Hepatocyte (in vitro differentiated cells): ENCODE measurements around the gene FCHSD2. TPM values are rescaled to one million over a fixed set of nuclear protein-coding genes. Genes with fewer than 3 reads are reported as not detected.
"Not testable (repeated sequence)": the region's sequence is repeated elsewhere in the genome, so short reads cannot be mapped to it uniquely, and the experiment has no call there.

Experiments used
- DNase-seq: peaks from one replicate; pipeline ENCODE4 v3.0.0-alpha.2; 2016; ENCODE audit warnings: low spot score
- H2AFZ ChIP-seq: fragments of 200-600 bp; sonication (generic); 2 replicates; pipeline ENCODE4 v1.6.0; 2016; ENCODE audit warnings: antibody characterized with exemption, mild to moderate bottlenecking
- H3K27ac ChIP-seq: fragments of 200-600 bp; sonication (generic); 2 replicates; pipeline ENCODE4 v1.5.1; 2016; ENCODE audit warnings: mild to moderate bottlenecking
- H3K27me3 ChIP-seq: fragments of 200-600 bp; sonication (generic); 2 replicates; pipeline ENCODE4 v1.6.1; 2016
- H3K36me3 ChIP-seq: fragments of 200-600 bp; sonication (generic); replicated peaks from 2 replicates; pipeline ENCODE4 v1.5.1; 2016; ENCODE audit warnings: low read depth; ENCODE audit not compliant: insufficient read depth
- H3K4me1 ChIP-seq: fragments of 200-600 bp; sonication (generic); 2 replicates; pipeline ENCODE4 v1.5.1; 2016; ENCODE audit warnings: mild to moderate bottlenecking, moderate library complexity; ENCODE audit not compliant: insufficient read depth
- H3K4me2 ChIP-seq: fragments of 200-600 bp; sonication (generic); 2 replicates; pipeline ENCODE4 v1.6.0; 2016
- H3K4me3 ChIP-seq: fragments of 200-600 bp; sonication (generic); 2 replicates; pipeline ENCODE4 v1.5.1; 2016; ENCODE audit warnings: mild to moderate bottlenecking
- H3K79me2 ChIP-seq: fragments of 200-600 bp; sonication (generic); 2 replicates; pipeline ENCODE4 v1.6.0; 2017; ENCODE audit warnings: mild to moderate bottlenecking
- H3K9me2 ChIP-seq: fragments of 200-600 bp; sonication (generic); replicated peaks from 2 replicates; pipeline ENCODE4 v1.6.0; 2017; ENCODE audit warnings: mild to moderate bottlenecking; ENCODE audit not compliant: insufficient read depth
- H3K9me3 ChIP-seq: fragments of 200-600 bp; sonication (generic); 2 replicates; pipeline ENCODE4 v1.5.1; 2016; ENCODE audit warnings: low read depth, mild to moderate bottlenecking
- H4K20me1 ChIP-seq: fragments of 200-600 bp; sonication (generic); 2 replicates; pipeline ENCODE4 v1.6.0; 2016; ENCODE audit warnings: mild to moderate bottlenecking; ENCODE audit not compliant: insufficient read depth, poor library complexity, severe bottlenecking
- CTCF ChIP-seq: fragments of 200-600 bp; sonication (generic); IDR thresholded peaks from 2 replicates; pipeline ENCODE4 v1.5.1; 2016; ENCODE audit warnings: antibody characterized with exemption, mild to moderate bottlenecking; ENCODE audit not compliant: poor library complexity
- EZH2 ChIP-seq: fragments of 200-600 bp; sonication (generic); IDR thresholded peaks from 2 replicates; pipeline ENCODE4 v1.6.1; 2016; ENCODE audit warnings: antibody characterized with exemption, mild to moderate bottlenecking, borderline replicate concordance
- EZH2phosphoT487 ChIP-seq: fragments of 200-600 bp; sonication (generic); IDR thresholded peaks from one replicate; pipeline ENCODE4 v1.6.1; 2018; ENCODE audit warnings: antibody characterized with exemption, mild to moderate bottlenecking, low read depth, moderate library complexity; ENCODE audit not compliant: unreplicated experiment, severe bottlenecking
- WGBS: methylation state at CpG from one replicate; pipeline ENCODE4 v1.1.6; 2016; ENCODE audit warnings: low lambda C conversion rate; ENCODE audit errors: missing lambda C conversion rate; 5-methylcytosine and 5-hydroxymethylcytosine counted together
- polyA plus RNA-seq: library from polyadenylated mRNA; unstranded; fragments of >200 nt; fragmentation: Nextera tagmentation; extraction: Ambion mirVana; gene quantifications from 2 replicates; pipeline ENCODE4 v1.2.1, GENCODE V29; 2016
- total RNA-seq: library from RNA; depleted of rRNA; stranded (reverse); fragments of >200 nt; gene quantifications from 2 replicates; pipeline ENCODE4 v1.2.3, GENCODE V29; 2014

FCHSD2 gene
- total and polyA plus RNA-seq, 2 experiments from 2014 or later, result 9.1 to 13.1 TPM

- DNase-seq, result no peak
- Histone ChIP-seq H3K36me3 (no peaks in the 10 kb centered on the region), H3K4me2 (no peak overlapping the region), H3K4me3 (no peak overlapping the region), H3K9me2 (no peaks in the 10 kb centered on the region), H3K27ac (peak overlapping the region; percentile 6), H4K20me1 (no peaks in the 10 kb centered on the region), H3K4me1 (no peaks in the 10 kb centered on the region), H3K27me3 (no peaks in the 10 kb centered on the region), H3K9me3 (no peaks in the 10 kb centered on the region), H3K79me2 (peaks cover 7% of the 10 kb centered on the region), H2AFZ (no peak overlapping the region)
- TF ChIP-seq EZH2 (no peak), EZH2phosphoT487 (no peak), CTCF (no peak)
- WGBS, result 74% methylated on average over 3 of the region's 3 CpGs
Measured at GRCh38 chr11:73034331-73034730, 107.8 kb downstream of the FCHSD2 start.

- Histone ChIP-seq H3K9me3 (no peaks in the 10 kb centered on the region), H3K79me2 (peaks cover 7% of the 10 kb centered on the region), H4K20me1 (no peaks in the 10 kb centered on the region), H3K4me3 (no peak overlapping the region), H3K36me3 (no peaks in the 10 kb centered on the region), H3K27ac (no peak overlapping the region), H3K4me2 (no peak overlapping the region), H2AFZ (no peak overlapping the region), H3K4me1 (no peaks in the 10 kb centered on the region), H3K9me2 (no peaks in the 10 kb centered on the region), H3K27me3 (no peaks in the 10 kb centered on the region)
- TF ChIP-seq EZH2phosphoT487 (no peak), CTCF (no peak), EZH2 (no peak)
- 98% methylated on average over 3 of the region's 3 CpGs for WGBS
- DNase-seq, result no peak
Measured at GRCh38 chr11:73030130-73030529, 112.0 kb downstream of the FCHSD2 start.

- H4K20me1 ChIP-seq, result no peaks in the 10 kb centered on the region
- H3K27ac ChIP-seq, result no peak overlapping the region
- no peaks in the 10 kb centered on the region for H3K36me3 ChIP-seq
- H2AFZ ChIP-seq, result no peak overlapping the region
- no peak overlapping the region for H3K4me3 ChIP-seq
- H3K4me1 ChIP-seq, result no peaks in the 10 kb centered on the region
- WGBS, result 94% methylated on average over 2 of the region's 2 CpGs
- H3K79me2 ChIP-seq, result peaks cover 13% of the 10 kb centered on the region
- TF ChIP-seq EZH2, result no peak
- TF ChIP-seq EZH2phosphoT487, result no peak
- TF ChIP-seq CTCF, result no peak
- H3K4me2 ChIP-seq, result no peak overlapping the region
- H3K9me3 ChIP-seq, result peaks cover 5% of the 10 kb centered on the region
- H3K9me2 ChIP-seq, result no peaks in the 10 kb centered on the region
- no peaks in the 10 kb centered on the region for H3K27me3 ChIP-seq
- DNase-seq, result no peak
Measured at GRCh38 chr11:73029403-73029802, 112.7 kb downstream of the FCHSD2 start.

GRCh38 chr11:73028611-73029010, 113.5 kb downstream of the FCHSD2 start:
- H3K9me3 ChIP-seq, result peaks cover 7% of the 10 kb centered on the region
- H3K36me3 ChIP-seq, result no peaks in the 10 kb centered on the region
- no peak overlapping the region for H2AFZ ChIP-seq
- no peak for DNase-seq
- no peak overlapping the region for H3K27ac ChIP-seq
- no peak overlapping the region for H3K4me3 ChIP-seq
- H3K79me2 ChIP-seq, result peaks cover 13% of the 10 kb centered on the region
- no peaks in the 10 kb centered on the region for H3K9me2 ChIP-seq
- no peak overlapping the region for H3K4me2 ChIP-seq
- H3K27me3 ChIP-seq, result no peaks in the 10 kb centered on the region
- TF ChIP-seq EZH2, result no peak
- TF ChIP-seq EZH2phosphoT487, result no peak
- TF ChIP-seq CTCF, result no peak
- H4K20me1 ChIP-seq, result no peaks in the 10 kb centered on the region
- no peaks in the 10 kb centered on the region for H3K4me1 ChIP-seq
- 100% methylated on average over 4 of the region's 4 CpGs for WGBS

- 100% methylated on average over 2 of the region's 2 CpGs for WGBS
- DNase-seq, result not testable (repeated sequence)
- H3K79me2 ChIP-seq, result peaks cover 17% of the 10 kb centered on the region
Measured at GRCh38 chr11:73027840-73028239, 114.3 kb downstream of the FCHSD2 start.

More at GRCh38 chr11:73027840-73028239, 114.3 kb downstream of the FCHSD2 start:
- H3K9me2 ChIP-seq, H3K4me1 ChIP-seq, H3K4me3 ChIP-seq, H3K27me3 ChIP-seq, H2AFZ ChIP-seq, H3K9me3 ChIP-seq, H4K20me1 ChIP-seq, H3K27ac ChIP-seq, H3K4me2 ChIP-seq, H3K36me3 ChIP-seq: not testable (repeated sequence)
